Type B pancreatic cell (in vitro differentiated cells): Measurements from ENCODE around the gene FBXL19. TPM values are rescaled to one million over a fixed set of nuclear protein-coding genes. Genes with fewer than 3 reads are reported as not detected.

Experiments used
- DNase-seq: peaks from one replicate; pipeline ENCODE4 v3.0.0; 2021; ENCODE audit warnings: mixed read lengths; ENCODE audit not compliant: unreplicated experiment; ENCODE audit errors: extremely low spot score
- H3K27ac Mint-ChIP-seq: 2 replicates; pipeline ENCODE4 v1.8.0; 2021; ENCODE audit warnings: mild to moderate bottlenecking, mixed read lengths
- H3K27me3 Mint-ChIP-seq: 2 replicates; pipeline ENCODE4 v1.8.0; 2021; ENCODE audit warnings: mixed read lengths
- H3K36me3 Mint-ChIP-seq: 2 replicates; pipeline ENCODE4 v1.8.0; 2021; ENCODE audit warnings: mixed read lengths
- H3K4me1 Mint-ChIP-seq: one replicate; pipeline ENCODE4 v1.8.0; 2021; ENCODE audit warnings: mixed read lengths; ENCODE audit not compliant: unreplicated experiment
- H3K4me3 Mint-ChIP-seq: 2 replicates; pipeline ENCODE4 v1.8.0; 2021; ENCODE audit warnings: mild to moderate bottlenecking, mixed read lengths
- H3K9me3 Mint-ChIP-seq: 2 replicates; pipeline ENCODE4 v1.8.0; 2021; ENCODE audit warnings: mixed read lengths
- CTCF ChIP-seq: fragments of 200-600 bp; sonication (generic); conservative IDR thresholded peaks from 2 replicates; pipeline ENCODE4 v1.5.0; 2021; ENCODE audit warnings: antibody characterized with exemption, mild to moderate bottlenecking
- total RNA-seq: library from RNA; stranded (reverse); gene quantifications from 2 replicates; pipeline ENCODE4 v1.2.1, GENCODE V29; 2021; ENCODE audit warnings: low replicate concordance

Gene FBXL19
- total RNA-seq, 1 donor from 2014 or later: 46.4 TPM

- H3K9me3 Mint-ChIP-seq: no peaks in the 10 kb centered on the region
- H3K4me3 Mint-ChIP-seq: no peak overlapping the region
- peaks cover 11% of the 10 kb centered on the region for H3K36me3 Mint-ChIP-seq
- no peak for DNase-seq
- no peak for TF ChIP-seq CTCF
- H3K4me1 Mint-ChIP-seq: no peaks in the 10 kb centered on the region
- no peaks in the 10 kb centered on the region for H3K27me3 Mint-ChIP-seq
- H3K27ac Mint-ChIP-seq: no peak overlapping the region
These were observed 56.0 kb downstream of the FBXL19 start for GRCh38 chr16:30979170-30980022.

- no peak overlapping the region for H3K4me3 Mint-ChIP-seq
These were observed 56.6 kb downstream of the FBXL19 start for GRCh38 chr16:30980023-30980371.

GRCh38 chr16:30980434-30980833 is 57.1 kb downstream of the FBXL19 start:
- no peak for DNase-seq
- Mint-ChIP-seq H3K27me3 (no peaks in the 10 kb centered on the region), H3K27ac (no peak overlapping the region), H3K4me3 (no peak overlapping the region), H3K36me3 (peaks cover 11% of the 10 kb centered on the region), H3K4me1 (no peaks in the 10 kb centered on the region), H3K9me3 (no peaks in the 10 kb centered on the region)
- TF ChIP-seq CTCF: no peak

More at GRCh38 chr16:30980023-30980371, 56.6 kb downstream of the FBXL19 start:
- H3K27me3 Mint-ChIP-seq: no peaks in the 10 kb centered on the region
- no peaks in the 10 kb centered on the region for H3K9me3 Mint-ChIP-seq
- no peak for TF ChIP-seq CTCF
- H3K36me3 Mint-ChIP-seq: peaks cover 11% of the 10 kb centered on the region
- DNase-seq: no peak
- no peaks in the 10 kb centered on the region for H3K4me1 Mint-ChIP-seq
- no peak overlapping the region for H3K27ac Mint-ChIP-seq

GRCh38 chr16:30980959-30981358 is 57.6 kb downstream of the FBXL19 start:
- Mint-ChIP-seq H3K27ac (no peak overlapping the region), H3K4me3 (no peak overlapping the region), H3K4me1 (no peaks in the 10 kb centered on the region), H3K27me3 (no peaks in the 10 kb centered on the region), H3K9me3 (no peaks in the 10 kb centered on the region), H3K36me3 (peaks cover 8% of the 10 kb centered on the region)
- TF ChIP-seq CTCF: no peak
- DNase-seq: no peak

GRCh38 chr16:30982548-30983288 is 59.3 kb downstream of the FBXL19 start:
- H3K27me3 Mint-ChIP-seq: no peaks in the 10 kb centered on the region
- no peak for DNase-seq
- no peaks in the 10 kb centered on the region for H3K9me3 Mint-ChIP-seq
- TF ChIP-seq CTCF: no peak
- H3K27ac Mint-ChIP-seq: peak overlapping the region; percentile 34
- H3K36me3 Mint-ChIP-seq: peaks cover 3% of the 10 kb centered on the region
- no peaks in the 10 kb centered on the region for H3K4me1 Mint-ChIP-seq
- H3K4me3 Mint-ChIP-seq: no peak overlapping the region
